CD4-positive, alpha-beta T cell treated with Interferon gamma for 1 hour (primary cell): Measurements from ENCODE around the gene POLR1H.

ENCODE experiments used
- DNase-seq: peaks from one replicate; pipeline ENCODE4 v3.0.0-alpha.2; 2020

The POLR1H gene

GRCh38 chr6:30062471-30063178 is 1.6 kb downstream of the POLR1H start:
- no peak for DNase-seq

- no peak for DNase-seq
Measured at GRCh38 chr6:30063315-30063714, 2.2 kb downstream of the POLR1H start.

- no peak for DNase-seq
Measured at GRCh38 chr6:30066082-30066481, 5.0 kb downstream of the POLR1H start.

- DNase-seq = peak; percentile 99
Measured at GRCh38 chr6:30066577-30067459, 5.8 kb downstream of the POLR1H start, which contains the start of gene PPP1R11. PPP1R11 (plus strand) TSS chr6:30067198; CDS start chr6:30067411, 213 bp downstream.

GRCh38 chr6:30067460-30068139 is 6.5 kb downstream of the POLR1H start:
- no peak for DNase-seq

- no peak for DNase-seq
Measured at GRCh38 chr6:30071081-30071818, 10.2 kb downstream of the POLR1H start.

GRCh38 chr6:30071858-30072257 is 10.8 kb downstream of the POLR1H start:
- DNase-seq = no peak

- DNase-seq = no peak
Measured at GRCh38 chr6:30073489-30074235, 12.6 kb downstream of the POLR1H start.

GRCh38 chr6:30074331-30075093 is 13.4 kb downstream of the POLR1H start:
- no peak for DNase-seq

GRCh38 chr6:30075094-30075789 is 14.2 kb downstream of the POLR1H start, which contains the start of gene RNF39:
RNF39 (minus strand) TSS chr6:30075769; CDS start chr6:30075585, 184 bp downstream.
- DNase-seq = no peak

GRCh38 chr6:30075790-30076732 is 15.0 kb downstream of the POLR1H start:
- no peak for DNase-seq

- DNase-seq = no peak
Measured at GRCh38 chr6:30077218-30077617, 16.2 kb downstream of the POLR1H start.

GRCh38 chr6:30087876-30088275 is 26.8 kb downstream of the POLR1H start:
- DNase-seq = no peak

GRCh38 chr6:30091577-30092381 is 30.7 kb downstream of the POLR1H start:
- no peak for DNase-seq

GRCh38 chr6:30092852-30093543 is 31.9 kb downstream of the POLR1H start:
- DNase-seq = no peak

- no peak for DNase-seq
Measured at GRCh38 chr6:30093951-30094661, 33.0 kb downstream of the POLR1H start.

- no peak for DNase-seq
Measured at GRCh38 chr6:30096829-30097228, 35.8 kb downstream of the POLR1H start.
